GM12878 (cell line): Measurements from ENCODE around the gene ITK. TPM values are rescaled to one million over a fixed set of nuclear protein-coding genes. Genes with fewer than 3 reads are reported as not detected.

Source experiments
- ATAC-seq: fragments of 200-7000 bp; cut with Tn5 transposase; 3 replicates; pipeline ENCODE4 v1.9.1; 2020; ENCODE audit warnings: mild to moderate bottlenecking, moderate library complexity
- BruUV-seq: library from RNA; stranded (reverse); fragments of 400-500 nt; replicated peaks from 2 replicates; lab custom pipeline; 2021; lab: Mats Ljungman, UMichigan
- CTCF ChIA-PET: fragments of 300-600 bp; sonication (Branson Sonifier 250); formaldehyde crosslinking; extraction: SDS; loops from one replicate; lab custom pipeline; 2021; ENCODE audit warnings: inconsistent platforms; lab: Yijun Ruan, JAX
- POLR2A ChIA-PET: fragments of 350-600 bp; formaldehyde crosslinking; extraction: SDS; loops from one replicate; lab custom pipeline; 2021; ENCODE audit warnings: inconsistent platforms; lab: Charles Lee
- RAD21 ChIA-PET: fragments of 300-600 bp; sonication (Branson Sonifier 250); formaldehyde crosslinking; loops from one replicate; lab custom pipeline; 2023; ENCODE audit warnings: antibody characterized with exemption; ENCODE audit not compliant: unreplicated experiment; lab: Charles Lee
- SMC1A ChIA-PET: fragments of 300-600 bp; sonication (Branson Sonifier 250); formaldehyde crosslinking; loops from one replicate; lab custom pipeline; 2023; ENCODE audit not compliant: unreplicated experiment, uncharacterized antibody; lab: Charles Lee
- DNase-seq: peaks from one replicate; pipeline ENCODE4 v3.0.0-alpha.2; 2011; ENCODE audit warnings: low read depth, low spot score
- FAIRE-seq: peaks from 3 replicates; lab custom pipeline; 2011; peaks lifted over from hg19 to GRCh38; lab: Jason Lieb, UNC
- H2AFZ ChIP-seq: 2 replicates; pipeline ENCODE4 v1.6.0; 2011; ENCODE audit warnings: low read depth, low read length, control low read depth; ENCODE audit not compliant: control insufficient read depth
- H3K27ac ChIP-seq: 2 replicates; pipeline ENCODE4 v1.5.1; 2011; ENCODE audit warnings: control low read depth; ENCODE audit not compliant: control insufficient read depth, insufficient read depth
- H3K27me3 ChIP-seq, 2 experiments: replicated peaks in 1 of 2; 2 replicates each; pipeline versions ENCODE4 v1.6.0 to v1.6.1; 2011; ENCODE audit warnings: low read length in 1 of 2; ENCODE audit not compliant: control insufficient read depth in 2 of 2, insufficient read depth in 2 of 2
- H3K36me3 ChIP-seq, 2 experiments: 2 replicates each; pipeline ENCODE4 v1.5.1; 2011; ENCODE audit warnings: low read length in 1 of 2; ENCODE audit not compliant: control insufficient read depth in 2 of 2, insufficient read depth in 2 of 2
- H3K4me1 ChIP-seq: 2 replicates; pipeline ENCODE4 v1.6.1; 2011; ENCODE audit warnings: mild to moderate bottlenecking, low read length, moderate library complexity, mixed read lengths; ENCODE audit not compliant: control insufficient read depth, insufficient read depth
- H3K4me2 ChIP-seq: 2 replicates; pipeline ENCODE4 v1.6.0; 2011; ENCODE audit warnings: control low read depth; ENCODE audit not compliant: control insufficient read depth, insufficient read depth
- H3K4me3 ChIP-seq: fragments of 200-600 bp; sonication (generic); 2 replicates; pipeline ENCODE4 v1.5.1; 2016
- H3K79me2 ChIP-seq: 2 replicates; pipeline ENCODE4 v1.6.0; 2011; ENCODE audit warnings: low read length; ENCODE audit not compliant: control insufficient read depth, insufficient read depth
- H3K9ac ChIP-seq: 2 replicates; pipeline ENCODE4 v1.8.0; 2011; ENCODE audit warnings: low read length, control low read depth, mixed read lengths; ENCODE audit not compliant: control insufficient read depth, insufficient read depth
- H3K9me3 ChIP-seq: replicated peaks from 3 replicates; pipeline ENCODE4 v1.5.1; 2011; ENCODE audit warnings: mild to moderate bottlenecking, low read length; ENCODE audit not compliant: control insufficient read depth, insufficient read depth
- H4K20me1 ChIP-seq: 2 replicates; pipeline ENCODE4 v1.6.0; 2011; ENCODE audit not compliant: control insufficient read depth, insufficient read depth
- ATF3 ChIP-seq: IDR thresholded peaks from 2 replicates; pipeline ENCODE4 v1.6.1; 2011; ENCODE audit warnings: low read depth, mild to moderate bottlenecking, low read length, moderate library complexity, borderline replicate concordance; ENCODE audit errors: extremely low read depth
- DPF2 ChIP-seq: fragments of 450-650 bp; IDR thresholded peaks from 2 replicates; pipeline ENCODE4 v1.6.1; 2017; ENCODE audit warnings: mild to moderate bottlenecking
- IRF3 ChIP-seq: fragments of 450-650 bp; IDR thresholded peaks from 2 replicates; pipeline ENCODE4 v1.6.1; 2014; ENCODE audit warnings: mild to moderate bottlenecking
- MTA2 ChIP-seq: fragments of 450-650 bp; IDR thresholded peaks from 2 replicates; pipeline ENCODE4 v1.6.1; 2016; ENCODE audit warnings: low read depth, mild to moderate bottlenecking, moderate library complexity
- NFIC ChIP-seq: IDR thresholded peaks from 2 replicates; pipeline ENCODE4 v1.6.1; 2012; ENCODE audit warnings: low read depth, mild to moderate bottlenecking, inconsistent platforms, low read length, moderate library complexity
- PBX3 ChIP-seq: IDR thresholded peaks from 2 replicates; pipeline ENCODE4 v1.6.1; 2011; ENCODE audit warnings: mild to moderate bottlenecking, low read depth, low read length, moderate library complexity; ENCODE audit not compliant: insufficient replicate concordance
- RBBP5 ChIP-seq: fragments of 200-600 bp; sonication (generic); conservative IDR thresholded peaks from 2 replicates; pipeline ENCODE4 v1.6.1; 2016
- RELA ChIP-seq: fragments of 450-650 bp; IDR thresholded peaks from 2 replicates; pipeline ENCODE4 v1.8.0; 2014; ENCODE audit warnings: borderline replicate concordance; ENCODE audit not compliant: partially characterized antibody
- SMAD1 ChIP-seq: fragments of 450-650 bp; IDR thresholded peaks from 2 replicates; pipeline ENCODE4 v1.6.1; 2018; ENCODE audit warnings: mild to moderate bottlenecking, low read depth; ENCODE audit not compliant: partially characterized antibody
- ZBTB11 ChIP-seq: fragments of 450-650 bp; formaldehyde crosslinking; IDR thresholded peaks from 2 replicates; pipeline ENCODE4 v1.5.0; 2022; ENCODE audit warnings: mild to moderate bottlenecking, missing genetic modification characterization
- WGBS: methylation state at CpG from one replicate; pipeline ENCODE4 v1.1.6; 2016; ENCODE audit warnings: low lambda C conversion rate; ENCODE audit not compliant: insufficient replicate concordance, insufficient coverage; ENCODE audit errors: missing lambda C conversion rate; 5-methylcytosine and 5-hydroxymethylcytosine counted together
- in situ Hi-C: fragments of 300-500 bp; cut with MboI; formaldehyde crosslinking; loops from 9 replicates; pipeline ENCODE4 v1.14.3; 2018; ENCODE audit warnings: mixed read lengths
- intact Hi-C: fragments of 100-400 bp; cut with micrococcal nuclease; formaldehyde crosslinking; loops from one replicate; pipeline ENCODE4 v1.14.2; 2022; ENCODE audit not compliant: unreplicated experiment
- polyA plus RNA-seq, 11 experiments: library from polyadenylated mRNA; depleted of rRNA in 4 of 11; unstranded in 6 of 11; stranded (reverse) in 5 of 11; fragments of >200 nt; fragmentation: Nextera tagmentation in 4 of 11; fragmentation: Illumina TruSeq in 1 of 11; extraction: Ambion mirVana in 4 of 11; extraction: Trizol in 1 of 11; gene quantifications; 1 replicate in 1 of 11; 2 replicates in 10 of 11; pipeline versions ENCODE4 v1.2.1 to v1.2.3, GENCODE V29; 2011 to 2016; ENCODE audit warnings: inconsistent platforms in 2 of 11, missing spikeins in 2 of 11, low read depth in 1 of 11
- total RNA-seq, 4 experiments: library from RNA; depleted of rRNA in 3 of 4; stranded (reverse); fragments of >200 nt in 3 of 4; fragmentation: Illumina TruSeq in 1 of 4; extraction: Trizol in 1 of 4; gene quantifications; 2 replicates each; pipeline versions ENCODE4 v1.2.1 to v1.2.3, GENCODE V29; 2013 to 2021

The ITK gene
- total and polyA plus RNA-seq, 10 of the 15 experiments (the other 5 are each of a cell fraction or from before 2014, with no cell fraction given) = 0.05 to 2.4 (median 0.76) TPM

- TF ChIP-seq SMAD1 = no peak
- no peak for TF ChIP-seq NFIC
These were observed 48.4 kb upstream of the ITK start (continued) for GRCh38 chr5:157132281-157132612.

GRCh38 chr5:157137691-157138090 is 42.9 kb upstream of the ITK start:
- SMC1A ChIA-PET = interaction anchor here (0.7 to 1.5 kb wide), 7 partner anchors 12 to 255 kb away, joined by 3 to 8 read pairs (median 3); no protein-coding TSS in a partner anchor
- WGBS = 79% methylated on average over 6 of the region's 6 CpGs
- in situ Hi-C loops = no loop called here

More at GRCh38 chr5:157137691-157138090, 42.9 kb upstream of the ITK start:
- H3K9me3 ChIP-seq = no peaks in the 10 kb centered on the region
- no peak for ATAC-seq
- no peak overlapping the region for H3K4me3 ChIP-seq
- ChIA-PET RAD21 (interaction anchor here (0.6 to 0.7 kb wide), 2 partner anchors 468 to 1546 kb away, joined by 3 read pairs; no protein-coding TSS in a partner anchor), POLR2A (interaction anchor here (1.1 kb wide), 2 partner anchors 80 to 132 kb away, joined by 3 read pairs; no protein-coding TSS in a partner anchor), CTCF (interaction anchor here (0.9 to 1.6 kb wide), 3 partner anchors 10 to 84 kb away, joined by 3 to 4 read pairs (median 3); no protein-coding TSS in a partner anchor)
- peaks cover 4% of the 10 kb centered on the region for H3K4me1 ChIP-seq
- no peak overlapping the region for H3K4me2 ChIP-seq
- no peak overlapping the region for H3K9ac ChIP-seq
- no peaks in the 10 kb centered on the region for H3K27me3 ChIP-seq
- no peak for TF ChIP-seq RBBP5
- TF ChIP-seq IRF3 = no peak
- TF ChIP-seq MTA2 = no peak
- no peak for TF ChIP-seq DPF2
- no peak for TF ChIP-seq RELA
- no peak for TF ChIP-seq ATF3
- TF ChIP-seq ZBTB11 = no peak
- TF ChIP-seq PBX3 = no peak
- no peak overlapping the region for H3K27ac ChIP-seq
- BruUV-seq = no TSS peak
- no peak for DNase-seq
- H2AFZ ChIP-seq = no peak overlapping the region
- peaks cover 0 to 9% of the 10 kb centered on the region in 2 experiments; a peak in 2 of 4 replicates for H3K36me3 ChIP-seq
- H3K79me2 ChIP-seq = peaks cover 23% of the 10 kb centered on the region
- no peaks in the 10 kb centered on the region for H4K20me1 ChIP-seq
- no peak for FAIRE-seq
- intact Hi-C loops = loop anchor here (10.0 kb wide), 1 partner anchor 733 kb away; no protein-coding TSS in a partner anchor
